DND-41 (cell line): ENCODE results near the gene APOA5.

Experiments used
- EZH2 ChIP-seq: IDR thresholded peaks from 3 replicates; pipeline ENCODE4 v1.6.1; 2012; ENCODE audit warnings: borderline replicate concordance, low read depth, mild to moderate bottlenecking, moderate library complexity, low read length, inconsistent platforms; ENCODE audit not compliant: severe bottlenecking
- TF ChIP-seq, protein P1 (sequence below): IDR thresholded peaks from 2 replicates; pipeline ENCODE4 v1.5.1; 2012; ENCODE audit warnings: borderline replicate concordance, low read length, moderate library complexity, mild to moderate bottlenecking; ENCODE audit not compliant: poor library complexity, severe bottlenecking; ENCODE audit errors: extremely low read depth

DNA sequence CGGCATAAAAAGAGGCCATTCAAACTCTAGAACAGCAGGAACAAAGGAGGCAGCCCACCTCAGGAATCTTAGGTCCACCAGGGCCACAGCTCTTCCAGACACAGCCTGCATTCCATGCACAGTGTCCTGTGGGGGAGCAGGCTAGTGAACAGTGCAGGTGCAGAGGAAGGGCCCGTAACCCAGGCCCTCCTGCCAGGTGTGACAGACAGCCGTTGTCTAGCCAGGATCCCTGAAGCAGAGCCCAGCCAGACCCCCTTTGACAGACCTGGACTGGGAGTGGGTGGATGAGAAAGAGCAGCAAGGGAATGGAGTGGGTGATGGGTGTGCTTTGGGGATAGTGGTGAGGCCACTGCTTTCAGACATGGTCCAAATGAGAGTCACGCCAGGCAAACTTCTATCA lies 2.7 kb downstream of the APOA5 start:
- TF ChIP-seq, protein P1, sequence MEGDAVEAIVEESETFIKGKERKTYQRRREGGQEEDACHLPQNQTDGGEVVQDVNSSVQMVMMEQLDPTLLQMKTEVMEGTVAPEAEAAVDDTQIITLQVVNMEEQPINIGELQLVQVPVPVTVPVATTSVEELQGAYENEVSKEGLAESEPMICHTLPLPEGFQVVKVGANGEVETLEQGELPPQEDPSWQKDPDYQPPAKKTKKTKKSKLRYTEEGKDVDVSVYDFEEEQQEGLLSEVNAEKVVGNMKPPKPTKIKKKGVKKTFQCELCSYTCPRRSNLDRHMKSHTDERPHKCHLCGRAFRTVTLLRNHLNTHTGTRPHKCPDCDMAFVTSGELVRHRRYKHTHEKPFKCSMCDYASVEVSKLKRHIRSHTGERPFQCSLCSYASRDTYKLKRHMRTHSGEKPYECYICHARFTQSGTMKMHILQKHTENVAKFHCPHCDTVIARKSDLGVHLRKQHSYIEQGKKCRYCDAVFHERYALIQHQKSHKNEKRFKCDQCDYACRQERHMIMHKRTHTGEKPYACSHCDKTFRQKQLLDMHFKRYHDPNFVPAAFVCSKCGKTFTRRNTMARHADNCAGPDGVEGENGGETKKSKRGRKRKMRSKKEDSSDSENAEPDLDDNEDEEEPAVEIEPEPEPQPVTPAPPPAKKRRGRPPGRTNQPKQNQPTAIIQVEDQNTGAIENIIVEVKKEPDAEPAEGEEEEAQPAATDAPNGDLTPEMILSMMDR: no peak
- TF ChIP-seq EZH2: no peak
